ENCODE measurements around the gene BARX2.
"Not testable (repeated sequence)": the region's sequence is repeated elsewhere in the genome, so short reads cannot be mapped to it uniquely, and the experiment has no call there.

Gene BARX2, protein sequence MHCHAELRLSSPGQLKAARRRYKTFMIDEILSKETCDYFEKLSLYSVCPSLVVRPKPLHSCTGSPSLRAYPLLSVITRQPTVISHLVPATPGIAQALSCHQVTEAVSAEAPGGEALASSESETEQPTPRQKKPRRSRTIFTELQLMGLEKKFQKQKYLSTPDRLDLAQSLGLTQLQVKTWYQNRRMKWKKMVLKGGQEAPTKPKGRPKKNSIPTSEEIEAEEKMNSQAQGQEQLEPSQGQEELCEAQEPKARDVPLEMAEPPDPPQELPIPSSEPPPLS

DNA sequence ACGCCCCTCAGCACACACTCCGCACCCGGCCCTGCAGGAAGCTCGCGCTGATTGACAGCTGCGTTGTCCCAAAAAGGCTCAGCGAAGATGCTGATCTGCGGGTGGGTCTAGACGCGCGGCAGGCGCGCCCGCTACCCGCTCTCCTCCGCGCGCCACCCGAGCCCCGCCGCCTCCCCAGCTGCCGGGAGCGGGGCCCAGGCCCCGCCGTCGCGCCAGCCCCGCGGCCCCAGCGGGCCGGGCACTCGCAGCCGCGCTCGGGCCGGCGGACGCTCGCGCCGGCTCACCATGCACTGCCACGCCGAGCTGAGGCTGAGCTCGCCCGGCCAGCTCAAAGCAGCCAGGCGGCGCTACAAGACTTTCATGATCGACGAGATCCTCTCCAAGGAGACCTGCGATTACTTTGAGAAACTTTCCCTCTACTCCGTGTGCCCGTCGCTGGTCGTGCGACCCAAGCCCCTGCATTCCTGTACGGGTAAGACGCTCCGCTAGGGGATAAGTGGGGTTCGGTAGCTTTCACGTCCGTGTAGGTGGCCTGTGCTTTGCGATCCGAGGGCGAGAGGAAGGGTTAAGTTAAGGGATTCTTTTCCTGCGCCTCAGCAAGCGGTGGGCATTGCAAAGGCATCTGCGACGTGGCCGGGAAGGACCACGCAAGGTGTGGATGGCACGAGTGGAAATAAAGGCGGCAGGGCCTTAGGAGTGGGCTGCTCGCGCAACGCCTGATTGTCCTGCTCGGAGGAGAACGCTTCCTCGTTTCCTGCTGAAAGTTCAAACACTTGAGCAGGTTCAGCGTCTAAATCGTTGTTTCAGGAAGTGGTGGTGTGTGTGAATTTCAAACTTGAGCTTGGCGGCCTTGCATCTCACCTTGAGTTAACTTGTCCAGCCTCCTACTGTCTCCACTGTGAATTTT is at the start of gene BARX2:
Gene BARX2, plus strand, starts transcription at position 98 of the 907 bp plus-strand sequence. Its CDS starts 188 bp downstream, at position 286.
- no peak for DNase-seq

DNA sequence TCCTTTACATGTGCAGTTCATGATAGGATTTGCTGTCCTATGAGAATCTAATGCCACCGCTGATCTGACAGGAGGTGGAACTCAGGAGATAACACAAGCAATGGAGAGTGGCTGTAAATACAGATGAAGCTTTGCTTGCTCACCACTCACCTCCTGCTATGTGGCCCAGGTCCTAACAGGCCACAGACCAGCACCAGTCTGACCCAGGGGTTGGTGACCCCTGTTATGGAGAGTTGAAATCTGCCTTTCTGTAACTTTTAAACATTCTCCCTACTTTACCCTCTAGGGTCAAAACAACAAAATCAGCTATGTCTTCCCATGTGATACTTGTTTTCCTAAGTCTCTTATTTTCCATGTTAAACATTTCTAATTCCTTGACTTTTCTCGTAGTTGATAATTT is 48.7 kb upstream of the BARX2 start:
- no peak for DNase-seq

DNA sequence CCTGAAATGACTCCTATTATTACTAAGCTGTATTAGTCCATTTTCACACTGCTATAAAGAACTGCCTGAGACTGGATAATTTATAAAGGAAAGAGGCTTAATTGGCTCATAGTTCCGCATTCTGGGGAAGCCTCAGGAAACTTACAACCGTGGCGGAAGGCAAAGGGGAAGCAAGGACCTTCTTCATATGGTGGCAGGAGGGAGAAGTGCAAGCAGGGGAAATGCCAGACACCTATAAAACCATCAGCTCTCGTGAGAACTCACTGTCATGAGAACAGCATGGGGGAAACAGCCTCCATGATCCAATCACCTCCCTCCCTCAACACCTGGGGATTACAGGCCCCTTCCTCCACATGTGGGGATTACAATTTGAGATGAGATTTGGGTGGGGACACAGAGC is 47.9 kb upstream of the BARX2 start:
- DNase-seq, result not testable (repeated sequence)

DNA sequence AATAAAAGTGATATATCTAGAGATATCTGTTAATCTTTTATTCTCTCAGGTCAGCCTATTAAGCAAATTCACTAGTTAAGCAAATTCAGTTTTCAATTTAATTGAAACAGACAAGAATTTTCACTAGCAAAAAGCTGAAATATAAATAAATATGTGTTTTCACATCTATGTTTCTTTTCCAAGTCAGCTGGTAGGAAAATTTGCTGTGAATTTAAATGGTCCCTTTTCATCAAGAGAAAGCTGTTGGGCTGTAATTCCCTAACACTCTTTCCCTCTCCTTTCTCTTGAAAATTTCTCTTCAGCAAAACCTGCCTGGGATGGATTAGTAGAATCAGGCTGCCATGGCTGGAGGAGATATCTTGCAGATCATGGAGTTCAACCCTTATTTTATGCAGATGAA is 46.9 kb upstream of the BARX2 start:
- no peak for DNase-seq

DNA sequence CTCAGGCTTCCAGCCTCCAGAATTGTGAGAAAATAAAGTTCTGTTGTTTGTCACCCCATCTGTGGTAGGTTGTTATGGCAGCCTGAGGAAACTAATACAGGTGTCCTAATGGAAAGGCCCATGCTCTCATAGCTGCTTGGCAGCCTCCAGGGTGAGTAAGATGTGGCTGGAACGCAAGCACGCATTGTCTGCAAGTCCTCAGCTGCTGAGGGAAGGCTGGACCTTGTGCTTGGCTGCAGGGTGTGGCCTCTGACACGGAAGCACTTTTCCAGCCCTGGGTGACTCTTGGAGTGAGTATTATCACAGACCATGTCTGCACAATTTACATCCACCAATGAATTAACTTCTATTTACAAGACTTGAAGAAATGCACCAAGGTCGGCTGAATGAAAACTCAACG is 44.4 kb upstream of the BARX2 start:
- DNase-seq, result no peak

DNA sequence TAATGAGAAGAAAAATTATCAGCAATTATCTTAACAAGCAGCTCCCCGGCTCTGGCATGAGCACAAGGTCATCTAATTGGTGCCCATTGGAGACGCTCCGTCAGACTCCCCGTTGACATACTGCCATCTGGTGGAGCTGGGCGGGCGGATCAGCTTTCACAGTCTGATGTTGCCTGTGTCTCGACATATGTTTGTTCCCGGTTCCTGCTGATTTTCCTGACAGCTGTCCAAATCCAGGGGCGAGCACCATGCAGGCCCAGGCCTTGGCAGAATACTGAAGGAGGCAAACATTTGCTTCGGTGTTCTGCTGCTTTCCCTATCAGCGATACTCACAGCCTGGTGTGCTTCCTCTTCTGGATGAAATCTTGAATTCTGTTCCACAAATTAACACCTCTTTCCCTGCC is 43.8 kb upstream of the BARX2 start:
- peak; percentile 83 for DNase-seq

DNA sequence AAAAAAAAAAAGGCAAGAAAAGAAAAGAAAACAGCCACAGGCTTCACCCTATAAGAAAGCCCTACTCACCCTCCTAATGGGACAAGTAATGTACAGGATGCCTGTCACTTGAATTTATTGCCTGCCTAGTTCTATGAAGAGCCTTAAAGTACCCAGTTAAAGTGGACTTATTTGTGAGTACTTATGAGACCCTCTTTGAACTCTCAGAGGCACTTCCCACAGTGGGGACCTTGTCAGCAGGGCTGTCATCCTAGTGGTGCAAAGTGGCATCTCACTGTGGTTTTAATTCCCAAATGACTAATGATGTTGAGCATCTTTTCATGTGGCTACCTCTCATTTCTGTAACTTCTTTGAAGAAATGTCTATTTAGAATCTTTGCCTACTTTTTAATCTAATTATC is 41.8 kb upstream of the BARX2 start:
- DNase-seq, result no peak

DNA sequence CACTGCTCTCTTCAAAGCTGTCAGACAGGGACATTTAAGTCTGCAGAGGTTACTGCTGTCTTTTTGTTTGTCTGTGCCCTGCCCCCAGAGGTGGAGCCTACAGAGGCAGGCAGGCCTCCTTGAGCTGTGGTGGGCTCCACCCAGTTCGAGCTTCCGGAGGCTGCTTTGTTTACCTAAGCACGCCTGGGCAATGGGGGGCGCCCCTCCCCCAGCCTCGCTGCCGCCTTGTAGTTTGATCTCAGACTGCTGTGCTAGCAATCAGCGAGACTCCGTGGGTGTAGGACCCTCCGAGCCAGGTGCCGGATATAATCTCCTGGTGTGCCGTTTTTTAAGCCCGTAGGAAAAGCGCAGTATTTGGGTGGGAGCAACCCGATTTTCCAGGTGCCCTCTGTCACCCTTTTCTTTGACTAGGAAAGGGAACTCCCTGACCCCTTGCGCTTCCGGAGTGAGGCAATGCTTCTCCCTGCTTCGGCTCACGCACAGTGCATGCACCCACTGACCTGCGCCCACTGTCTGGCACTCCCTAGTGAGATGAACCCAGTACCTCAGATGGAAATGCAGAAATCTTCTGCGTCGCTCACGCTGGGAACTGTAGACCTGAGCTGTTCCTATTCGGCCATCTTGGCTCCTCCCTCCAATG is 31.2 kb upstream of the BARX2 start:
- DNase-seq, result not testable (repeated sequence)

DNA sequence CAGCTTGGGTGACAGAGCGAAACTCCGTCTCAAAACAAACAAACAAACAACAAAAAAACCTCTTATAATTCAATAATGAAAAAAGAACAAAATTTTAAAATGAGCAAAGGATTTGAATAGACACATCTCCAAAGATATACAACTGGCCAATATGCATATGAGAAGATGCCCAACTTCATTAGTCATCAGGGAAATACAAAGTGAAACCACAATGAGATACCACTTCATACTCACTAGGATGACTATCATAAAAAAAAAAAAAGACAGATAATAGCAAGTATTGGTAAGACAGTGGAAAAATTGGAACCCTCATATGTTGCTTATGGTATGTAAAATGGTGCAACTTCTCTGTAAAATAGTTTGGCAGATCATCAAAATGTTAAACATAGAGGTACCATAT is 28.7 kb upstream of the BARX2 start:
- no peak for DNase-seq

DNA sequence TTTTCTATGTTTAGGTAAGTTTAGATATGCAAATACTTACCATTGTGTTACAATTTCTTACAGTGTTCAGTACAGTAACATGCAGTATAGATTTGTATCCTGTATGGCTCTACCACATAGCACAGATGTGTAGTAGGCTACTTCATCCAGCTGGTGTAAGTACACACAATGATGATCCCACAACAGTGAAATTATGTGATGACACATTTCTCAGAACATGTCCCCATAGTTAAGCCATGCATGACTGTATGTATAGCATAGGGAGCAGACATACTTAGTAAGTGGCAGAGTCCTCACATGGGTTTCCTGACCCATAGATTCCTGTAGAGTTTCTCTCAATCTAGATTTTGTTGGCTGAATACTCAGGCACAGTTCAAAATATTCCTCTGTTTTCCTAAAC is 26.8 kb upstream of the BARX2 start:
- DNase-seq, result no peak

DNA sequence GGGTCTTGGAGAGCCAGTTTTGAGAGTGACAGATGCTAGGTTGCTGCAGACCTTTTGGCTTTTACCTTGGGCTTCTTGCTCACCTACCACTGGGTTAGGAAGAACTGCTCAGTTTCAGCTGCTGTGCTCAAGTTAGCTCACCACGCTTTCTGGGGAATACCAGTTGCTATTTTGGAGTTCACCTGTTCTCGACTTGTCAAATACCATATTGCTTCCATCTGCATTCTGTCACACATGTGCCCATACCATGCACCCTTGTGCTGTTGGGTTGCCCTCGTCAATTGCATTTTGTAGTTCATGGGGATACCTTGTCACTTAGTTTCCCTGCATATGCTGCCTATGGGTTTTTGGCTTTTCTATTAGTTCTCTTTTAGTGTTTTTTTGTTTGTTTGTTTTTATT is 23.0 kb upstream of the BARX2 start:
- no peak for DNase-seq

DNA sequence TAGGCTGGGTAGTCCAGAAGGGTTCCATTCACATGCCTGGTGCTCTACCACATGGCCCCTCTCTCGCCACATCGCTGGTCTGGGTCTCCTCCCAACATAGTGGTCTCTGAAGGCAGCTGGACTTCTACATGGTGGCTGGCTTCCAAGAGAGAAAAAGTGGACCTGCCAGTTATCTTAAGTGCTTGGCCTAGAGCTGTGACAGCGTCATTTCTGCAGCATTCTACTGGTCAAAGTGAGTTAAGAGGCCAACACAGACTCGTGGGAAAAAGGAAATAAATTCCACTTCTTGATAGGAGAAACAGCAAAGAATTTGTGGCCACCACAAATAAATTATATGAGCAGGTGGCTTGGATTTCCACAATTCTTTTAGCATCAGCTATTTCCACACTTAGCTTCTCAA is 21.0 kb upstream of the BARX2 start:
- no peak for DNase-seq

DNA sequence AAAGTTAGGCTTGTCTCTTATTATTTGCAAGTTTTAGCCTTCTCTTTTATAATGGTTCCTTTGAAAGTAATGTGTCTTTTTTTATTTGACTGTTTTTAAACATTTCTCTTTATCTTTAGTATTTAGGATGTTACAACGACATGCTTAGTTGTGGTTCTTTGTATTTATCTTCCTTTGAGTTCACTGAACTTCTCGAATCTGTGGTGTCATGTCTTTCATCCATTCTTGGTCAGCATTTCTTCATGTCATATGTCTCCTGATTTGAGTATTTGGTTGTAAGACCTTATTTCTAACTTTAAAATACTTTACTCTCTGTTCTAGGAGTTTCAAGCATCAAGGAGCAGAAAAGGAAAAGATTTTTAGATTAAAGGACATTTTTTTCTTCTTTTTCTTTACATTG is 15.9 kb upstream of the BARX2 start:
- no peak for DNase-seq

DNA sequence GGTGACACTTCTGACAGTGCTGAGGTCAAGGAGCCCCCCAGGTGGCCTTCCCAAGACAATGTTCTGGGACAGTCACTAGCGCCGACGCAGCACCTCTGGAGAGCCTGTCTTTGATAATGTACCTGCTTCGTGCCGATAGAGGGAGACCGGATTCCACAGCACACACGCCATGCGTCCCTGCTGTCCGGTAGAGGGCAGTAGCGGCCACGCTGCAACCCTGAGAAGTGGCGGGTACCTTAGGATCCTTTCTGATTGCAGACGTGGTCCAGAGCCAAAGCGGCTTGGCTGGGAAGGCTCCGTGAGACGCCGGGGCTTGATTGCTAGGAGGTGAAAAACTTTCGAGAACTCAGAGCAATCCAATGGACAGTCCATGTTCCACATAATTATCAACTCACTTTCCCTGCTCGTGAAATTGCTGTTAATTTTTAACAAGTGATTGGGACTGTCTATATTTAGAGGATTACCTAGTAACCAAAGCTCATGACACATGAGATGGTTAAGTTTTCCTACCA is 11.4 kb upstream of the BARX2 start:
- peak; percentile 76 for DNase-seq

DNA sequence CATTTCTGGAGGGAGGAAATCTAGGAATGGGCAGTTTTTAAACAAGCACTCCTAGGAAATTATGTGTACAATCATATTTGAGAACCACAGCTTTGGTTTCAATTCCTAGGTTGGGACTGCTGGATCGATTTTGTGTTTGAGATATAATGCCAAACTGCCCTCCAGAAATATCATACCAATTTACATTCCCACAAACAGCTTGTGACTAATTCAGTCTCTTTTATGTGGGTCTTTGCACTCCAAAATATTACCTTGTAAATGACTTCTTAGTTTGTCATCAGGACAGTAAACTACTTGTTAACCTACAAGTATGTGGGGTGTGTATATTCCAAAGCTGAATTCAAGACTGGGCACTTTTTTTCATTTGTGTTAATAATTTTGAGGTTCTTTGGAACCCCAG is 9.8 kb upstream of the BARX2 start:
- DNase-seq, result no peak

DNA sequence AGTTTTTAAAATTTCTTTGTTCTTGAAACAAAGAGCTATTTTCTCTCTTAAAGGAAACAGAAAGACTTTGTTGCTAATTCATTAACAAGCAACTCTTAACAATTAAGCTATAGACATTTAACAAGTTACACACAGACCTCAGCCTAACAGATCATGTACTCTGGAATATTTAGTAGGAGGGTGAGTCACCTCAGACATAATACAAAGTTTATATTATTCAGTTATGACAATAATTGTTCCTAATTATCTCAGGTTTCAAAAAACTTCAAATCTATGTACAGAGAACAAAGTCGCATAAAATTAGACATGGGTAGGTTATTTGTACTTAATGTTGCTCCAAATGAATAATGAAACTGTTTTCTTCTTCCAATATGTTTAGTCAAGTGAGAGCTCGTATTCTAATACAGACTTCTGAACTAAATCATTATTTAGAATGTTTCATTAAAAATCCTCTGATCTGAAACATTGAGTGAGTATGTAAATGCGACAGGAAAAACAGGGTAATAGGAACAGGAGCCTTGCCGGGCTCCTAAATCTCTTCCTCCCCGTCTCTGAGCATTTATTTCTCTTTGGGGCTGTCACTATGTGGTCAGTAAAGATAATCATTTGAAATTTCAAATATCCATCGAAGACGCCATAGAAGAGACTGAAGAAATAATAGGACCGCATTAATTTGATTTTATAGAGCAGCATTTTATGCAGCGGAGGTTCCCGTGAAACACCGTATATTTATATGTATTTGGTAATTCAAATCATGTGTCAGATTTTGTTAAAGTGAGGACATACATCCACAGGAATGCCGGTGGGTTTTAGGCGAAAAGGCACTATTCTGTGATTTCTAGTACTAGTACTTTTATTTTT is 8.7 kb upstream of the BARX2 start:
- no peak for DNase-seq

DNA sequence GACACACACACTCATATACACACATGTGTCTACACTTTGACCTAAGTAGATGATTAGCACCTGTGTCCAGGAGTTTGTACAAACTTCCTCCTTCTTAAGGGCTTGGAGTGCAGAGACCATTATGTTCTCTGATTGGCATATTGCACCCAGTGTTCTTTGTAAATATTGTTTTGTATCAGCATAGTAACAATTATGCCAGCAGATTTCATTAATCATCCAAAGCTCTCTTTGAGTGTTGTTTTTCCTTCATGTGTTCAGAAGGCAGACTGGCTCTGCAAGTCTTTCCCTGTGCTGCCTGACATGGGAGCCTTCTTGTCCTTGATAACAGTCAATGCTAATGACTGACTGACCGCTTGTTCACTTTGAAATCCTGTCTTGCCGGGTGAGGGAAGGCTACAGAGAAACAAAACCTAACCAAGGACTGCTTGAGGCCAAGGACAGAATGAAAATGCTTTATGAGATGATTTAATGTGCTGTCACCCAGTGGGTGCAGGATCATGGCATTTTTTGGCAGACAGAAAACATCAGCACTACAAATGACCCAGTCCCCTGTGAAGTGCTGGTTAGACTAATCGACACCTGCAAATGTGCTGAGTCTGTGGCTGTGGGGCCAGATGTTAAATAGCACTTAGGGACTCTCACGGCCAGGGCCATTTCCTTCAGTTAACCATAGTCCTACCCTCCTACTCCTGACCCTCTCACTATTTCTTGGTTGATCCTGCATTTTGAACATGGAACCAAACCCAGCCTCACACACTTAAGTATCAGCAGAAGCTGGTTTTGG is 6.6 kb upstream of the BARX2 start:
- peak; percentile 44 for DNase-seq

DNA sequence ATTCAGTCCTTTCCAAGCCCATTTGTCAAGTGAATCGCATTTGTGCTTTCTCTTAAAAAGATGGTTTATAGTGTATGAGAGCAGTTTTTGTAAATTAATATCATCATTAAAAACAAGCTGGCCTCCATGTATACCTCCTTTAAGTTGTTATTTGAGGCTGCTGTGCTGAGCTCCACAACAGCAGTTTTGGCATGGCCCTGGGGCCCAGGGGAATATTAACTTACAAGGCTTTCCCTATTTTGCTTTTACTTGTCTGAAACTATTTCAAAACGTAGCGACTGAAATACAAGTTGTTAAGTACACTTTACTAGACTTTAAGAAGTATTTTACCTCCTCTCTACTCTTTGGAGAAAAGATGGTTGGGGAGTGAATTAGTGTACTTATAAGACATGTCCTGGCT is 4.9 kb upstream of the BARX2 start:
- DNase-seq, result no peak

DNA sequence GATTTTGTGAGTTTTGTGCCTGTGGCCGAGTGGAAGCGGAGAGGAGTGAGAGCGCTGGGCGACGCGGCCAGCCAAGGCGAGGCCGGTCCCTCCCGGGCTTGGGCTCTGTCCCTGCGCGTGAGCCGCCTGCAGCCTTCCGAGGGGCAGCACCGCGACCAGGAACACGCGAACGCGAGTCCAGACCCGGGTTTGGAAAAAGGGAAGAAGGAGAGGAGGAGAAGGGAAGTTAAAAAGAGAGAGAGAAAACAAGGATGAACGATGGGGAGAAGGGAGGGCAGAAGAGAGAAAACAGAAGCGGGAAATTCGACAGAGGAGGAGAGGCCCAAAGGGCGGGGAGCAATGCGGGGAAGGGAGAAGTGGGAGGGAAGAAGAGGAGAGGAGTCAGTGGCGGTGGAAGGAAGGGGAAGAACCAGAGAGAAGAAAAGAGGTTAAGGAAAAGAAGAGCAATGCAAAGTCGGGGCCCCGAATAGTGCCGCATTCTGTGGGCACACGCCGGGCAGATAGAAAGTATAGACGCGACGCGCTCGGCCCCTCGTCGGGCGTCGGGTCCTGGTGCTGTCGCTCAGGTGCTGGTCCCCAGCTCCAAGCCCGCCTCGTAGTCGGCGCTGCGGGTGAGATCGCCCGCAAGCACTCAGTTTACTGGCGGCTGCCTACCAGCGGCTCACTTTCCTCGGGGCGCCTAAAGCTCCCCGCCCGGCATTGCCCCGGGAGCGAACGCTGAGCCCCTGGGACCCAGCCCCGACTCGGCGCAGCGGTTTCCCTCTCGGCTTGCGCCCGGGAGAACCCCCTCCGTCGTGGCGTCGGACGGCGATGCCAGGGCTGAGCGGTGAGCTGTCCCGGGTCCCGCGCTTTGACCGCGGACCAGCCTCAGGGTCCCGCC is 2.8 kb upstream of the BARX2 start:
- no peak for DNase-seq

DNA sequence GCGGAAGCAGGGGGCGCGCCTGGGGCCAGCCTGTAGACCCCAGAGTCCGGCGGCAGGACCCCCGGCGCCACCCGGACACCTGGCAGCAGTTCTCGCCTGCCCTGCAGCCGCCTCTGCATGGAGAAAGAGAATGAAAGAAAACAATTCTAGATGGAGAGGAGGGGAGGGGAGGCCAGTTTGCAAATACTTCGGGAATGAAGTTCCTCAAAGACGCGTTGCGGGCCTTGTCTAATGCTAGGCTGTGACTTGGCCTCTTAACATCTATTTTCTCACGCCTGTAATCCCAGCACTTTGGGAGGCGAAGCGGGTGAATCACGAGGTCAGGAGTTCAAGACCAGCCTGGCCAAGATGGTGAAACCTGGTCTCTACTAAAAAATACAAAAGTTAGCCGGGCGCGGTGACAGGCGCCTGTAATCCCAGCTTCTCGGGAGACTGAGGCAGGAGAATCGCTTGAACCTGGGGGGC is 2.1 kb upstream of the BARX2 start:
- DNase-seq, result no peak

Measured in NCI-H1417 treated with DMSO at 0.1 percent for 48 hours (cell line).